Myometrial cell (primary cell): ENCODE measurements around the gene SULT1A3. TPM values are rescaled to one million over a fixed set of nuclear protein-coding genes. Genes with fewer than 3 reads are reported as not detected.

ENCODE experiments used
- total RNA-seq: library from RNA; depleted of rRNA; stranded (reverse); fragments of >200 nt; gene quantifications from 2 replicates; pipeline ENCODE4 v1.2.3, GENCODE V29; 2015

Gene SULT1A3
- 1.7 and 5.0 TPM in 2 replicates for total RNA-seq

DNA sequence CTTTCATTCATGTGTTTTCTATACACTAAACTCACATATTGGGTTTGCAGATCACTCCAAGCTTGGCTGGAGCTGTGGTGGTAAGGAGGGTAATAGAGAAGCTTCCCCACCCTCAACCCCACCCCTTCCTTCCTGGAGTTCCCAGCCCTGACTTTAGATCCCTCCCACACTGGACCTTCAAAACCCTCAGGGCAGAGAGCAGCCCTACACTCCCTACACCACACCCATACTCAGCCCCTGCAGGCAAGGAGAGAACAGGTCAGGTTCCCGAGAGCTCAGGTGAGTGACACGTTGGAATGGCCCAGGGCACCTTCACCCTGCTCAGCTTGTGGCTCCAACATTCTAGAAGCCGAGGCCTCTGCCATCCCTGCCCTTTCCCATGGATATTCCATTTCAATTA lies at the start of gene SULT1A3:
Gene SULT1A3 (plus strand): TSS at position 207 of the 400 bp plus-strand sequence. CDS start 1,474 bp downstream, outside the sequence.

DNA sequence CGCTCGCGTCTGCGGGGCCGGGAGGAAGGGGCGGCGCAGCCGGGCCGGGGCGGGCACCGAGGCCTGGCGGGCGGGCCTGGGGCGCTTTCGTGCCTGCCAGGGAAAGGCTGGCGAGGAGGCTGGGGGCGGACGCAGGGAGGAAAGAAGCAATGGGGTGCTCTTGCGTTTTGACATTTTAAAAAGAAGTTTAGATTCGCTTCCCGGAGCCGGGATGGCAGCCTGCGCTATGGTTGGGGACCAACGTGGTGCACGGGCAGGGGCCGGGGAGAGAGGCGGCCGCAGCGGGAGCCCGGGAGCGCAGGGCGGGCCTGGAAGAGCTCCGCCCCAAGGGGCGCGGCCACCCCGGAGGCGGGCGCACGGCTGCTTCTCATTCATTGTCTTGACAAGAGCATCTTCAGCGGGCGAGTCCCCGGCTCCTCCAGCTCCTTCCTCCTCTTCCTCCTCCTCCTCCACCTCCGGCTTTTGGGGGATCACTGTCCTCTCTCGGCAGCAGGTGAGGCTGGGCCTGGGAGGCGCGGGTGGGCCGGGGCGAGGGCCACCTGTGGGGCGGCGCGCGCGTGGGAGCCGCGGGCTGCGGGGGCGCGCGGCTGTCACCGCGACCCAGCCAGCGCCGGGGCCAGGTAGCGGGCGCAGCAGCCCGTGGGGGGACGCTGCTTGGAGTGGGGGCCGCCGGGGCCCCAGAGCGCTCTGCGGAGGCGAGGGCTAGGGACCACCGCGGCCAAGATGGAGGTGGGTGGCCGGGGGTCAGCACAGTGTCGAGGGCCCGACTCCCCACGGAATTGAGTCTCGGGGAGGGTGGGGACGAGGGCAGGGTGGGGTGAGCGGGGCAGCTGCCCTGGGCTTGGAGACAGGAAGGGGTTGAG lies 15.6 kb upstream of the SULT1A3 start, which contains the start of gene CORO1A:
Gene CORO1A (plus strand): TSS at position 370 of the 863 bp plus-strand sequence. CDS start 1,608 bp downstream, outside the sequence.

DNA sequence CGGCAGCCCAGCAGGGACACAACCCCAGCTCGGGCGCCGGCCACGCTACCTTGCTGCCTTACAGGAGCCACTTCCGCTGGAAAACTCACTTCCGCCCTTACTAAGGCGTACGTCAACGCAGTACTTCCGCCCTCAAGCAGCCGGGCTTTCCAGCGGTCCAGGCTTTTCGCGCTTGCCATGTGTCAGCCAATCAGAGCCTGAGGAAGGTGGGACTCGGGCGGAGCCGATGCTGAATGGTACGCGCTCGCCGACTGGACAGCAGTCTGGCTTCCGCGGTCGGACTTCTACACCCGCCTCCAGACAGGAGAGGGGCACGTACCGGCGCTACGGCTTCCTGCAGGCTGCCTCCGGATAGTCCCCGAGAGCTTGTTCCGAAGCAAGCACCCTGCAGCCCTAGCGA lies 5.4 kb upstream of the SULT1A3 start, which contains the start of the genes BOLA2B and SLX1A:
Gene BOLA2B (minus strand): TSS at position 52 of the 400 bp plus-strand sequence. CDS start 71 bp downstream, outside the sequence.
Gene SLX1A (plus strand): TSS at position 261 of the 400 bp plus-strand sequence. CDS start 210 bp downstream, outside the sequence.

DNA sequence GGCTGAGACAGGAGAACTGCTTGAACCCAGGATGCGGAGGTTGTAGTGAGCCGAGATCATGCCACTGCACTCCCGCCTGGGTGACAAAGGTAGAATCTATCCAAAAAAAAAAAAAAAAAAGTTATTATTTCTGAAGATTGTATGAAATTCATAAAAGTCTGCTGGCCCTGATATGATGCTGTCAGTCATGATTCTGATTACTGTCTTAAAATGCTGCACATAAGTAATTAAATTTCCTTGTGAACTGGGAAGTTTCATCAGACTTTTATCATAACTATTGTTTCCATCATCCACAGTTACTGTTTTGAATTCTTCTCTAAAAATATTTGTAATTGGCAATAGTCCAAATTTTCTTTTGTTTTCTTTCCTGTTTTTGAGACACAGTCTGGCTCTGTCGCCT lies 49.3 kb downstream of the SULT1A3 start, which contains the start of gene NPIPB13:
Gene NPIPB13 (minus strand): TSS at position 101 of the 400 bp plus-strand sequence. CDS start 2,906 bp downstream, outside the sequence.

Other genes starting within 250 kb of the SULT1A3 start
- 141 and 145 TPM in 2 replicates for gene TMEM219, start 237.2 kb upstream of the SULT1A3 start, total RNA-seq
- 36.9 and 38.3 TPM in 2 replicates for gene TAOK2, start 225.4 kb upstream of the SULT1A3 start, total RNA-seq
- gene HIRIP3, start 203.6 kb upstream of the SULT1A3 start, total RNA-seq, result 12.1 and 13.8 TPM in 2 replicates
- 56.8 and 138 TPM in 2 replicates for gene INO80E, start 203.0 kb upstream of the SULT1A3 start, total RNA-seq
- 0.53 TPM in 1 of 2 replicates, not detected in the other for gene DOC2A, start 188.2 kb upstream of the SULT1A3 start, total RNA-seq
- not detected in 2 replicates for gene C16orf92, start 176.1 kb upstream of the SULT1A3 start, total RNA-seq
- 1.2 TPM in 1 of 2 replicates, not detected in the other for gene TLCD3B, start 168.0 kb upstream of the SULT1A3 start, total RNA-seq
- gene ALDOA, start 133.5 kb upstream of the SULT1A3 start, total RNA-seq, result 1,681 and 1,789 TPM in 2 replicates
- 141 and 176 TPM in 2 replicates for gene PPP4C, start 123.3 kb upstream of the SULT1A3 start, total RNA-seq
- 0.35 and 0.86 TPM in 2 replicates for gene TBX6, start 107.3 kb upstream of the SULT1A3 start, total RNA-seq
- 17.9 and 28.3 TPM in 2 replicates for gene YPEL3, start 103.0 kb upstream of the SULT1A3 start, total RNA-seq
- gene GDPD3, start 85.7 kb upstream of the SULT1A3 start, total RNA-seq, result 0.89 and 2.9 TPM in 2 replicates
- gene MAPK3, start 76.0 kb upstream of the SULT1A3 start, total RNA-seq, result 69.5 and 90.6 TPM in 2 replicates
- gene CORO1A, start 15.7 kb upstream of the SULT1A3 start, total RNA-seq, result 4.3 and 7.2 TPM in 2 replicates
- 316 and 413 TPM in 2 replicates for gene BOLA2B, start 5.6 kb upstream of the SULT1A3 start, total RNA-seq
- gene SLX1A, start 5.4 kb upstream of the SULT1A3 start, total RNA-seq, result 57.9 and 58.7 TPM in 2 replicates
- 0.18 and 0.29 TPM in 2 replicates for gene NPIPB13, start 49.2 kb downstream of the SULT1A3 start, total RNA-seq
- 49.6 and 58.5 TPM in 2 replicates for gene CD2BP2, start 156.1 kb downstream of the SULT1A3 start, total RNA-seq
- 42.7 and 45.6 TPM in 2 replicates for gene TBC1D10B, start 171.2 kb downstream of the SULT1A3 start, total RNA-seq
- not detected in 2 replicates for gene MYL11, start 175.5 kb downstream of the SULT1A3 start, total RNA-seq
- not detected in 2 replicates for gene SEPTIN1, start 183.3 kb downstream of the SULT1A3 start, total RNA-seq
- gene ZNF48, start 196.2 kb downstream of the SULT1A3 start, total RNA-seq, result 7.2 and 9.7 TPM in 2 replicates
- gene ZNF771, start 208.4 kb downstream of the SULT1A3 start, total RNA-seq, result 9.9 and 11.8 TPM in 2 replicates
- 31.7 and 34.7 TPM in 2 replicates for gene DCTPP1, start 230.8 kb downstream of the SULT1A3 start, total RNA-seq
- 16.0 and 19.0 TPM in 2 replicates for gene SEPHS2, start 246.6 kb downstream of the SULT1A3 start, total RNA-seq